HTR-8/SVneo (cell line): ENCODE measurements around the gene IZUMO1.
A peak's percentile ranks its signal among the peaks of the same experiment; 100 is the strongest.
"Not testable (repeated sequence)": the region's sequence is repeated elsewhere in the genome, so short reads cannot be mapped to it uniquely, and the experiment has no call there.

Experiments
- DNase-seq: peaks from one replicate; pipeline ENCODE4 v3.0.0; 2011; ENCODE audit warnings: low spot score, mixed read lengths; ENCODE audit not compliant: insufficient read length
- FAIRE-seq: peaks from 2 replicates; lab custom pipeline; 2011; peaks lifted over from hg19 to GRCh38; lab: Jason Lieb, UNC

Gene IZUMO1

GRCh38 chr19:48716562-48717291, 30.0 kb downstream of the IZUMO1 start:
- FAIRE-seq (peak; percentile 69), DNase-seq (peak; percentile 61)

GRCh38 chr19:48715681-48716171, 31.0 kb downstream of the IZUMO1 start:
- DNase-seq (no peak), FAIRE-seq (no peak)

GRCh38 chr19:48714759-48715675, 31.7 kb downstream of the IZUMO1 start:
- FAIRE-seq (no peak), DNase-seq (no peak)

GRCh38 chr19:48713864-48714755, 32.6 kb downstream of the IZUMO1 start:
- FAIRE-seq (peak; percentile 98), DNase-seq (peak; percentile 99)

- FAIRE-seq, result no peak
- peak; percentile 37 for DNase-seq
Measured at GRCh38 chr19:48713041-48713863, 33.5 kb downstream of the IZUMO1 start.

- FAIRE-seq, result peak; percentile 9
Measured at GRCh38 chr19:48711106-48711662, 35.5 kb downstream of the IZUMO1 start.

GRCh38 chr19:48708471-48708870, 38.2 kb downstream of the IZUMO1 start:
- FAIRE-seq (no peak), DNase-seq (no peak)

More at GRCh38 chr19:48711106-48711662, 35.5 kb downstream of the IZUMO1 start:
- no peak for DNase-seq

GRCh38 chr19:48705431-48705830, 41.3 kb downstream of the IZUMO1 start:
- DNase-seq (no peak), FAIRE-seq (no peak)

- FAIRE-seq (no peak), DNase-seq (no peak)
Measured at GRCh38 chr19:48703316-48703715, 43.4 kb downstream of the IZUMO1 start.

GRCh38 chr19:48702701-48703100, 44.0 kb downstream of the IZUMO1 start:
- DNase-seq (no peak), FAIRE-seq (no peak)

GRCh38 chr19:48698046-48698445, 48.7 kb downstream of the IZUMO1 start:
- DNase-seq (no peak), FAIRE-seq (no peak)

GRCh38 chr19:48696353-48697010, 50.2 kb downstream of the IZUMO1 start:
- no peak for DNase-seq
- FAIRE-seq, result no peak

GRCh38 chr19:48695743-48696352, 50.9 kb downstream of the IZUMO1 start, which contains the start of gene FUT2:
Gene FUT2, plus strand, starts transcription at chr19:48695971. Its CDS starts 6,986 bp downstream, at chr19:48702957.
- FAIRE-seq, result no peak
- DNase-seq, result no peak

- DNase-seq, FAIRE-seq: not testable (repeated sequence)
Measured at GRCh38 chr19:48693629-48694028, 53.1 kb downstream of the IZUMO1 start.
